ENCODE results near the gene PCYOX1L. TPM values are rescaled to one million over a fixed set of nuclear protein-coding genes. Genes with fewer than 3 reads are reported as not detected.
A peak's percentile ranks its signal among the peaks of the same experiment; 100 is the strongest.

Gene PCYOX1L
- polyA plus RNA-seq, 3 donors: 9.8 to 31.8 (median 13.5) TPM

DNA sequence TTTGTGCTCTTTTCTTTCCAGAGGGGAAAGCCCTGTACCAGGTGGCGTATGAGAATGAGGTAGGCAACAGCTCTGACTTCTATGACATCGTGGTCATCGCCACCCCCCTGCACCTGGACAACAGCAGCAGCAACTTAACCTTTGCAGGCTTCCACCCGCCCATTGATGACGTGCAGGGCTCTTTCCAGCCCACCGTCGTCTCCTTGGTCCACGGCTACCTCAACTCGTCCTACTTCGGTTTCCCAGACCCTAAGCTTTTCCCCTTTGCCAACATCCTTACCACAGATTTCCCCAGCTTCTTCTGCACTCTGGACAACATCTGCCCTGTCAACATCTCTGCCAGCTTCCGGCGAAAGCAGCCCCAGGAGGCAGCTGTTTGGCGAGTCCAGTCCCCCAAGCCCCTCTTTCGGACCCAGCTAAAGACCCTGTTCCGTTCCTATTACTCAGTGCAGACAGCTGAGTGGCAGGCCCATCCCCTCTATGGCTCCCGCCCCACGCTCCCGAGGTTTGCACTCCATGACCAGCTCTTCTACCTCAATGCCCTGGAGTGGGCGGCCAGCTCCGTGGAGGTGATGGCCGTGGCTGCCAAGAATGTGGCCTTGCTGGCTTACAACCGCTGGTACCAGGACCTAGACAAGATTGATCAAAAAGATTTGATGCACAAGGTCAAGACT is 10.3 kb downstream of the PCYOX1L start:
- H3K27ac Mint-ChIP-seq: peak overlapping the region in 2 of 7 donors; percentile 36 to 70
- Histone ChIP-seq H3K9me3 (replicated peaks in 1 of 2; ENCODE audit: control insufficient read depth in 1 of 2, insufficient read depth in 1 of 2, low read length in 2 of 2) (no peaks in the 10 kb centered on the region), H3K4me1 (ENCODE audit: control insufficient read depth in 1 of 2, insufficient read depth in 2 of 2, low read length in 2 of 2) (no peaks in the 10 kb centered on the region), H3K4me2 (replicated peaks; ENCODE audit: extremely low read depth, low read length, poor library complexity, severe bottlenecking) (no peak overlapping the region), H3K9ac (ENCODE audit: insufficient read depth, low read length, poor library complexity, severe bottlenecking) (no peak overlapping the region), H3K79me2 (ENCODE audit: insufficient read depth, low read length) (no peaks in the 10 kb centered on the region), H4K20me1 (ENCODE audit: insufficient read depth, low read length) (no peaks in the 10 kb centered on the region), H2AFZ (ENCODE audit: insufficient read depth, low read depth, low read length, poor library complexity, severe bottlenecking) (no peak overlapping the region), H3K4me3 (replicated peaks in 1 of 3; ENCODE audit: low read depth in 2 of 3, low read length in 3 of 3) (no peak overlapping the region), H3K27me3 (ENCODE audit: control insufficient read depth in 2 of 2, insufficient read depth in 2 of 2, low read length in 2 of 2) (no peaks in the 10 kb centered on the region), H3K36me3 (replicated peaks in 1 of 2; ENCODE audit: control insufficient read depth in 1 of 2, insufficient read depth in 2 of 2, low read length in 2 of 2) (peaks cover 2 to 6% of the 10 kb centered on the region in 2 donors), H3K27ac (ENCODE audit: low read depth in 1 of 2, low read length in 2 of 2) (no peak overlapping the region)
- peaks cover 0 to 4% (median 2%) of the 10 kb centered on the region in 3 donors for H3K27me3 Mint-ChIP-seq (ENCODE audit: low read depth in 3 of 3)
- no peak for TF ChIP-seq CTCF (IDR thresholded peaks at IDR 0.05)
- no peak overlapping the region for H3K4me3 Mint-ChIP-seq
- WGBS (ENCODE audit: insufficient coverage): 96% methylated on average over 21 of the region's 22 CpGs
- intact Hi-C loops (cut with micrococcal nuclease): loop anchor here in 1 of 2 donors (5.0 kb wide), 1 partner anchor 199 kb away; no protein-coding TSS in a partner anchor
- no peaks in the 10 kb centered on the region for H3K9me3 Mint-ChIP-seq
- H3K36me3 Mint-ChIP-seq: peaks cover 19 to 24% of the 10 kb centered on the region in 2 donors
- peaks cover 8% of the 10 kb centered on the region for H3K4me1 Mint-ChIP-seq
- DNase-seq: no peak

- Mint-ChIP-seq H3K4me1 (peaks cover 8% of the 10 kb centered on the region), H3K36me3 (peaks cover 6 to 10% of the 10 kb centered on the region in 2 donors), H3K27me3 (ENCODE audit: low read depth in 3 of 3) (peaks cover 0 to 5% (median 3%) of the 10 kb centered on the region in 3 donors), H3K9me3 (no peaks in the 10 kb centered on the region), H3K4me3 (no peak overlapping the region), H3K27ac (no peak overlapping the region)
- H2AFZ ChIP-seq (ENCODE audit: insufficient read depth, low read depth, low read length, poor library complexity, severe bottlenecking): no peak overlapping the region
- no peaks in the 10 kb centered on the region for H4K20me1 ChIP-seq (ENCODE audit: insufficient read depth, low read length)
- H3K9me3 ChIP-seq (replicated peaks in 1 of 2; ENCODE audit: control insufficient read depth in 1 of 2, insufficient read depth in 1 of 2, low read length in 2 of 2): no peaks in the 10 kb centered on the region
- H3K36me3 ChIP-seq (replicated peaks in 1 of 2; ENCODE audit: control insufficient read depth in 1 of 2, insufficient read depth in 2 of 2, low read length in 2 of 2): peaks cover 0 to 2% of the 10 kb centered on the region in 2 donors
- H3K4me1 ChIP-seq (ENCODE audit: control insufficient read depth in 1 of 2, insufficient read depth in 2 of 2, low read length in 2 of 2): no peaks in the 10 kb centered on the region
- no peak overlapping the region for H3K9ac ChIP-seq (ENCODE audit: insufficient read depth, low read length, poor library complexity, severe bottlenecking)
- intact Hi-C loops (cut with micrococcal nuclease): loop anchor here (2.0 to 5.0 kb wide), 2 partner anchors 54 to 56 kb away; no protein-coding TSS in a partner anchor
- H3K27me3 ChIP-seq (ENCODE audit: control insufficient read depth in 2 of 2, insufficient read depth in 2 of 2, low read length in 2 of 2): no peaks in the 10 kb centered on the region
- no peak overlapping the region for H3K4me2 ChIP-seq (replicated peaks; ENCODE audit: extremely low read depth, low read length, poor library complexity, severe bottlenecking)
- no peak for TF ChIP-seq CTCF (IDR thresholded peaks at IDR 0.05)
- no peak overlapping the region for H3K4me3 ChIP-seq (replicated peaks in 1 of 3; ENCODE audit: low read depth in 2 of 3, low read length in 3 of 3)
- H3K79me2 ChIP-seq (ENCODE audit: insufficient read depth, low read length): no peaks in the 10 kb centered on the region
- H3K27ac ChIP-seq (ENCODE audit: low read depth in 1 of 2, low read length in 2 of 2): no peak overlapping the region
- WGBS (ENCODE audit: insufficient coverage): 100% methylated on average over 1 of the region's 2 CpGs
- no peak for DNase-seq
These were observed 13.0 kb downstream of the PCYOX1L start for GRCh38 chr5:149370878-149371277.

All from CD14-positive monocyte (primary cell).